Measurements from ENCODE around the gene TMEM53. TPM values are rescaled to one million over a fixed set of nuclear protein-coding genes. Genes with fewer than 3 reads are reported as not detected.

TMEM53 gene
- total RNA-seq, 5 donors from 2014 or later (not counting 1 experiment from before 2014, with no cell fraction given), result 1.1 to 2.8 (median 2.2) TPM

GRCh38 chr1:44635439-44635838 lies 38.8 kb downstream of the TMEM53 start:
- Mint-ChIP-seq H3K4me1 (peaks cover 41 to 53% (median 48%) of the 10 kb centered on the region in 3 donors), H3K27me3 (no peaks in the 10 kb centered on the region), H3K27ac (no peak overlapping the region), H3K9me3 (no peaks in the 10 kb centered on the region), H3K36me3 (peaks cover 38% of the 10 kb centered on the region), H3K4me3 (no peak overlapping the region)
- DNase-seq (no peak), ATAC-seq (replicated peaks in 1 of 4) (no peak)
- peaks cover 6 to 32% of the 10 kb centered on the region in 2 experiments for H3K4me1 ChIP-seq (ENCODE audit: control insufficient read depth in 1 of 2, extremely low read depth in 1 of 2, insufficient read depth in 2 of 2, low read length in 2 of 2)
- H3K27ac ChIP-seq (ENCODE audit: low read length), result no peak overlapping the region
- 86% methylated on average over 3 of the region's 9 CpGs for WGBS (ENCODE audit: insufficient coverage)
- ChIA-PET POLR2A (no interaction called here), CTCF (no interaction called here)
- no peak overlapping the region for H3K4me3 ChIP-seq (ENCODE audit: control insufficient read depth in 1 of 2, extremely low read depth in 1 of 2, low read length in 1 of 2)
- H3K9me3 ChIP-seq, result no peaks in the 10 kb centered on the region
- H3K27me3 ChIP-seq (replicated peaks in 1 of 2; ENCODE audit: control insufficient read depth in 2 of 2, extremely low read depth in 1 of 2, insufficient read depth in 2 of 2, low read length in 1 of 2), result no peaks in the 10 kb centered on the region
- peaks cover 28 to 75% of the 10 kb centered on the region in 2 donors for H3K36me3 ChIP-seq (ENCODE audit: control insufficient read depth in 2 of 2, extremely low read depth in 1 of 2, insufficient read depth in 1 of 2, low read length in 1 of 2)

GRCh38 chr1:44634606-44635189 lies 39.6 kb downstream of the TMEM53 start:
- no peaks in the 10 kb centered on the region for H3K27me3 ChIP-seq (replicated peaks in 1 of 2; ENCODE audit: control insufficient read depth in 2 of 2, extremely low read depth in 1 of 2, insufficient read depth in 2 of 2, low read length in 1 of 2)
- Mint-ChIP-seq H3K27ac (peak overlapping the region; percentile 41 to 62), H3K27me3 (no peaks in the 10 kb centered on the region), H3K4me1 (peaks cover 42 to 55% (median 50%) of the 10 kb centered on the region in 3 donors), H3K4me3 (no peak overlapping the region), H3K36me3 (peaks cover 38% of the 10 kb centered on the region), H3K9me3 (no peaks in the 10 kb centered on the region)
- DNase-seq (no peak), ATAC-seq (replicated peaks in 1 of 4) (no peak)
- no peak overlapping the region for H3K27ac ChIP-seq (ENCODE audit: low read length)
- ChIA-PET POLR2A (interaction anchor here in 1 of 2 donors (0.5 kb wide), 1 partner anchor 1705 kb away, joined by 5 read pairs; no protein-coding TSS in a partner anchor), CTCF (interaction anchor here (0.7 to 2.7 kb wide), 4 partner anchors 13 to 39 kb away, joined by 3 to 7 read pairs (median 4); partner anchors contain the start of gene TMEM53 (in 1 of the 2))
- no peak overlapping the region for H3K4me3 ChIP-seq (ENCODE audit: control insufficient read depth in 1 of 2, extremely low read depth in 1 of 2, low read length in 1 of 2)
- 100% methylated on average over 1 of the region's 3 CpGs for WGBS (ENCODE audit: insufficient coverage)
- peaks cover 28 to 69% of the 10 kb centered on the region in 2 donors for H3K36me3 ChIP-seq (ENCODE audit: control insufficient read depth in 2 of 2, extremely low read depth in 1 of 2, insufficient read depth in 1 of 2, low read length in 1 of 2)
- H3K4me1 ChIP-seq (ENCODE audit: control insufficient read depth in 1 of 2, extremely low read depth in 1 of 2, insufficient read depth in 2 of 2, low read length in 2 of 2), result peaks cover 6 to 32% of the 10 kb centered on the region in 2 experiments
- no peaks in the 10 kb centered on the region for H3K9me3 ChIP-seq

GRCh38 chr1:44632598-44632997 lies 41.7 kb downstream of the TMEM53 start:
- peaks cover 30% of the 10 kb centered on the region for H3K36me3 Mint-ChIP-seq
- peak overlapping the region; percentile 29 to 74 for H3K4me3 ChIP-seq (ENCODE audit: control insufficient read depth in 1 of 2, extremely low read depth in 1 of 2, low read length in 1 of 2)
- DNase-seq (peak in 1 of 35 experiments; percentile 33), ATAC-seq (replicated peaks in 1 of 4) (peak in 1 of 4 experiments; percentile 7)
- H3K36me3 ChIP-seq (ENCODE audit: control insufficient read depth in 2 of 2, extremely low read depth in 1 of 2, insufficient read depth in 1 of 2, low read length in 1 of 2), result peaks cover 22 to 49% of the 10 kb centered on the region in 2 donors
- no peaks in the 10 kb centered on the region for H3K9me3 Mint-ChIP-seq
- peaks cover 42 to 55% (median 49%) of the 10 kb centered on the region in 3 donors for H3K4me1 Mint-ChIP-seq
- ChIA-PET POLR2A (interaction anchor here (0.6 kb wide), 2 partner anchors 177 to 1671 kb away, joined by 3 to 4 read pairs; no protein-coding TSS in a partner anchor), CTCF (interaction anchor here (0.9 to 2.7 kb wide), 5 partner anchors 18 to 381 kb away, joined by 3 to 10 read pairs (median 5); partner anchors contain the start of genes ARMH1 (in 1 of the 2) and TMEM53 (in 1 of the 2))
- 32% methylated on average over 7 of the region's 9 CpGs for WGBS (ENCODE audit: insufficient coverage)
- H3K27me3 ChIP-seq (replicated peaks in 1 of 2; ENCODE audit: control insufficient read depth in 2 of 2, extremely low read depth in 1 of 2, insufficient read depth in 2 of 2, low read length in 1 of 2), result no peaks in the 10 kb centered on the region
- no peaks in the 10 kb centered on the region for H3K9me3 ChIP-seq
- peak overlapping the region; percentile 90 for H3K27ac ChIP-seq (ENCODE audit: low read length)
- peak overlapping the region; percentile 91 to 96 for H3K27ac Mint-ChIP-seq
- H3K4me3 Mint-ChIP-seq, result peak overlapping the region; percentile 85 to 90 (median 89)
- peaks cover 6 to 29% of the 10 kb centered on the region in 2 experiments for H3K4me1 ChIP-seq (ENCODE audit: control insufficient read depth in 1 of 2, extremely low read depth in 1 of 2, insufficient read depth in 2 of 2, low read length in 2 of 2)
- H3K27me3 Mint-ChIP-seq, result no peaks in the 10 kb centered on the region

- no peaks in the 10 kb centered on the region for H3K9me3 Mint-ChIP-seq
- POLR2A ChIA-PET, result interaction anchor here in 1 of 2 donors (0.6 kb wide), 2 partner anchors 842 to 1672 kb away, joined by 4 to 5 read pairs; no protein-coding TSS in a partner anchor
- peak overlapping the region; percentile 90 for H3K27ac ChIP-seq (ENCODE audit: low read length)
Observed at GRCh38 chr1:44631647-44632539, 42.4 kb downstream of the TMEM53 start.

GRCh38 chr1:44631333-44631646 lies 43.0 kb downstream of the TMEM53 start:
- peaks cover 9 to 36% of the 10 kb centered on the region in 2 donors for H3K36me3 ChIP-seq (ENCODE audit: control insufficient read depth in 2 of 2, extremely low read depth in 1 of 2, insufficient read depth in 1 of 2, low read length in 1 of 2)
- H3K27ac Mint-ChIP-seq, result peak overlapping the region; percentile 97 to 99
- no peaks in the 10 kb centered on the region for H3K27me3 ChIP-seq (replicated peaks in 1 of 2; ENCODE audit: control insufficient read depth in 2 of 2, extremely low read depth in 1 of 2, insufficient read depth in 2 of 2, low read length in 1 of 2)
- WGBS (ENCODE audit: insufficient coverage), result 29% methylated on average over 8 of the region's 8 CpGs
- peaks cover 6 to 29% of the 10 kb centered on the region in 2 experiments for H3K4me1 ChIP-seq (ENCODE audit: control insufficient read depth in 1 of 2, extremely low read depth in 1 of 2, insufficient read depth in 2 of 2, low read length in 2 of 2)
- H3K9me3 ChIP-seq, result no peaks in the 10 kb centered on the region
- H3K9me3 Mint-ChIP-seq, result no peaks in the 10 kb centered on the region
- H3K4me3 Mint-ChIP-seq, result peak overlapping the region; percentile 89 to 90 (median 90)
- CTCF ChIA-PET, result interaction anchor here (0.6 to 2.5 kb wide), 6 partner anchors 16 to 392 kb away, joined by 3 to 10 read pairs (median 5); partner anchors contain the start of genes ARMH1 (in 1 of the 2) and TMEM53 (in 1 of the 2)
- POLR2A ChIA-PET, result interaction anchor here in 1 of 2 donors (0.6 kb wide), 1 partner anchor 843 kb away, joined by 5 read pairs; no protein-coding TSS in a partner anchor
- peak overlapping the region; percentile 90 for H3K27ac ChIP-seq (ENCODE audit: low read length)
- H3K27me3 Mint-ChIP-seq, result no peaks in the 10 kb centered on the region
- DNase-seq (peak in 1 of 35 experiments; percentile 11), ATAC-seq (replicated peaks in 1 of 4) (peak; percentile 8 to 23 (median 11))
- H3K36me3 Mint-ChIP-seq, result peaks cover 21% of the 10 kb centered on the region
- H3K4me1 Mint-ChIP-seq, result peaks cover 42 to 50% (median 49%) of the 10 kb centered on the region in 3 donors
- peak overlapping the region; percentile 67 to 74 for H3K4me3 ChIP-seq (ENCODE audit: control insufficient read depth in 1 of 2, extremely low read depth in 1 of 2, low read length in 1 of 2)

More at GRCh38 chr1:44631647-44632539, 42.4 kb downstream of the TMEM53 start:
- H3K4me1 ChIP-seq (ENCODE audit: control insufficient read depth in 1 of 2, extremely low read depth in 1 of 2, insufficient read depth in 2 of 2, low read length in 2 of 2), result peaks cover 6 to 29% of the 10 kb centered on the region in 2 experiments
- no peaks in the 10 kb centered on the region for H3K27me3 ChIP-seq (replicated peaks in 1 of 2; ENCODE audit: control insufficient read depth in 2 of 2, extremely low read depth in 1 of 2, insufficient read depth in 2 of 2, low read length in 1 of 2)
- peak overlapping the region; percentile 67 to 74 for H3K4me3 ChIP-seq (ENCODE audit: control insufficient read depth in 1 of 2, extremely low read depth in 1 of 2, low read length in 1 of 2)
- ATAC-seq (replicated peaks in 1 of 4) (peak; percentile 80 to 83 (median 80)), DNase-seq (peak; percentile 78 to 91 (median 87))
- Mint-ChIP-seq H3K27ac (peak overlapping the region; percentile 97 to 99), H3K4me1 (peaks cover 42 to 54% (median 49%) of the 10 kb centered on the region in 3 donors), H3K4me3 (peak overlapping the region; percentile 89 to 90 (median 90)), H3K27me3 (no peaks in the 10 kb centered on the region), H3K36me3 (peaks cover 27% of the 10 kb centered on the region)
- under 1% methylated on average over 79 of the region's 88 CpGs for WGBS (ENCODE audit: insufficient coverage)
- peaks cover 15 to 42% of the 10 kb centered on the region in 2 donors for H3K36me3 ChIP-seq (ENCODE audit: control insufficient read depth in 2 of 2, extremely low read depth in 1 of 2, insufficient read depth in 1 of 2, low read length in 1 of 2)
- CTCF ChIA-PET, result interaction anchor here (0.9 to 2.7 kb wide), 7 partner anchors 16 to 393 kb away, joined by 3 to 10 read pairs (median 5); partner anchors contain the start of genes ARMH1 (in 1 of the 2) and TMEM53 (in 1 of the 2)
- no peaks in the 10 kb centered on the region for H3K9me3 ChIP-seq

Measured in T-cell (primary cell).